DOHH2 (cell line): ENCODE measurements around the gene GFOD2.

Experiments used
- H3F3A ChIP-seq: fragments of 200-600 bp; sonication (generic), shearing (Covaris generic); 2 replicates; pipeline ENCODE4 v1.6.0; 2016; ENCODE audit warnings: antibody characterized with exemption, mild to moderate bottlenecking; ENCODE audit not compliant: control insufficient read depth, insufficient read depth
- H3K27ac ChIP-seq: fragments of 200-600 bp; sonication (generic); 2 replicates; pipeline ENCODE4 v1.5.1; 2014; ENCODE audit warnings: low read depth, mild to moderate bottlenecking, low read length, moderate library complexity
- H3K27me3 ChIP-seq: fragments of 200-600 bp; sonication (generic); 2 replicates; pipeline ENCODE4 v1.6.1; 2014; ENCODE audit warnings: mild to moderate bottlenecking, low read length, mixed read lengths; ENCODE audit not compliant: control insufficient read depth
- H3K36me3 ChIP-seq: fragments of 200-600 bp; sonication (generic); 2 replicates; pipeline ENCODE4 v1.6.1; 2014; ENCODE audit warnings: mild to moderate bottlenecking, low read length, moderate library complexity, mixed read lengths; ENCODE audit not compliant: control insufficient read depth
- H3K4me1 ChIP-seq: fragments of 200-600 bp; sonication (generic); 2 replicates; pipeline ENCODE4 v1.6.1; 2014; ENCODE audit warnings: mild to moderate bottlenecking, low read length, mixed read lengths; ENCODE audit not compliant: control insufficient read depth
- H3K4me2 ChIP-seq: fragments of 200-600 bp; sonication (generic); 2 replicates; pipeline ENCODE4 v1.6.0; 2014; ENCODE audit warnings: mild to moderate bottlenecking, low read length, moderate library complexity
- H3K4me3 ChIP-seq: fragments of 200-600 bp; sonication (generic); 2 replicates; pipeline ENCODE4 v1.5.1; 2014; ENCODE audit warnings: mild to moderate bottlenecking, low read length, mixed read lengths
- H3K79me2 ChIP-seq: fragments of 200-600 bp; sonication (generic); 2 replicates; pipeline ENCODE4 v1.6.1; 2014; ENCODE audit warnings: mild to moderate bottlenecking, low read length, mixed read lengths; ENCODE audit not compliant: control insufficient read depth
- H3K9me2 ChIP-seq: fragments of 200-600 bp; sonication (generic); replicated peaks from 2 replicates; pipeline ENCODE4 v1.6.1; 2014; ENCODE audit warnings: mild to moderate bottlenecking, low read length, mixed read lengths; ENCODE audit not compliant: control insufficient read depth
- H3K9me3 ChIP-seq: fragments of 200-600 bp; sonication (generic); 2 replicates; pipeline ENCODE4 v1.6.1; 2014; ENCODE audit warnings: antibody characterized with exemption, low read length, mixed read lengths; ENCODE audit not compliant: control insufficient read depth, insufficient read depth
- H4K20me1 ChIP-seq: fragments of 200-600 bp; sonication (generic); 2 replicates; pipeline ENCODE4 v1.6.0; 2014; ENCODE audit warnings: low read depth, mild to moderate bottlenecking, antibody characterized with exemption, low read length, moderate library complexity; ENCODE audit not compliant: control insufficient read depth, insufficient read depth
- CTCF ChIP-seq: fragments of 200-600 bp; sonication (generic); IDR thresholded peaks from one replicate; pipeline ENCODE4 v1.5.1; 2014; ENCODE audit warnings: antibody characterized with exemption, mild to moderate bottlenecking, low read depth, low read length; ENCODE audit not compliant: poor library complexity, severe bottlenecking
- EZH2phosphoT487 ChIP-seq: fragments of 200-600 bp; sonication (generic); IDR thresholded peaks from 2 replicates; pipeline ENCODE4 v1.6.1; 2017; ENCODE audit warnings: borderline replicate concordance, mild to moderate bottlenecking, antibody characterized with exemption, low read length, moderate library complexity, mixed read lengths

GFOD2 gene

DNA sequence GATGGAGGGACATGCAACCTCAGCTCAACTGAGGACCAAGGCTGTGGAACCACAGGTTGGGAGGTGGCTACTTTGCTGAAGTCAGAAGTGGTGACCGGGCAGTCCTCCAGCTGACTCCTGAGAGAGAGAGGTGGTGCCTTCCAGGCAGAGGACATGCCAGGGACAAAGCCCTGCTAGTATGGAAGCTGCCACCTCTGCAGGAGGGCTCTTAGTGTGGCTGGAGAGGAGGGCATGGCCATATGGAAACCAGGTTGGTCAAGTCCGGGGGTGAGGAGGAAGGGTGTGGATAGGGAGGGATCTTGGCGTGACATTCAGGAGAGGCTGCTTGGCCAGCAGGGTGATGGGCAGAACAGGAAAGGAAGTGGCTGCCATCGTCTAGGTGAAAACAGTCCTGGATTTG is 46.8 kb downstream of the GFOD2 start:
- no peak overlapping the region for H3K27ac ChIP-seq
- 0 out of 2 replicates have a peak, but pooled peaks cover 2% of the 10 kb centered on the region for H3F3A ChIP-seq
- no peak overlapping the region for H3K4me2 ChIP-seq

DNA sequence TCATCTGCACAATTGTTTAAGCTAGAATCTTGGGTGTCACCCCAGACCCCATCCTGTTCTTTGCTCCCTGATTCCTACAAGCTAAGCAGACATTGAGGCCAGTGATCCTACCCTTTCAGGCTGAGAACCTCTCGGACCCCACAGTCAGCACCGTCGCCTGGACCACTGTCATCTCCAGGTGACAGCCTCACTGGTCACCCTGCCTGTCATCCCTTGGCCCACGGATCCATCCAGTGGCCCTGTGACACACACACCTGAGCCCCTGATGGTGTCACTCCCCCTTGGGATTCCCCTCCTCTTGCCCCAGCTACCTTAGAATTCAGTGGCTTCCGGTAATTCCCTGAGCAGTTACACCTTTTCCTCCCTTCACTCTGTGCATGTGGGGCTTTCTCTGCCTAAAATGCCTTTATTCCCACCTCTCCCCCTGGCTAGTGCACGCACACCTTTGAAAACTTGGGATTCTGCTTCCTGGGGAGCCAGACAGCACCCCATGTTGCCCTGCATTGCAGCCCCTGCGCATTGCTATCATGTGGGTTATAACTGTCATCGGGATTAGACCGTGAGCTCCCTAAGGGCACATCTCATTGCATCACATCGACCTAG is 49.5 kb downstream of the GFOD2 start:
- Histone ChIP-seq H3K79me2 (no peaks in the 10 kb centered on the region), H3K36me3 (no peaks in the 10 kb centered on the region), H3K4me1 (peaks cover 46% of the 10 kb centered on the region), H3K4me2 (no peak overlapping the region), H3K9me2 (no peaks in the 10 kb centered on the region), H3K27ac (no peak overlapping the region), H4K20me1 (no peaks in the 10 kb centered on the region), H3K27me3 (no peaks in the 10 kb centered on the region), H3K4me3 (no peak overlapping the region), H3F3A (0 out of 2 replicates have a peak, but pooled peaks cover 2% of the 10 kb centered on the region), H3K9me3 (no peaks in the 10 kb centered on the region)
- no peak for TF ChIP-seq EZH2phosphoT487
- no peak for TF ChIP-seq CTCF

More for the DNA sequence above, 46.8 kb downstream of the GFOD2 start:
- Histone ChIP-seq H3K4me3 (no peak overlapping the region), H4K20me1 (no peaks in the 10 kb centered on the region), H3K9me2 (no peaks in the 10 kb centered on the region), H3K36me3 (no peaks in the 10 kb centered on the region), H3K9me3 (no peaks in the 10 kb centered on the region), H3K27me3 (no peaks in the 10 kb centered on the region), H3K4me1 (peaks cover 32% of the 10 kb centered on the region), H3K79me2 (no peaks in the 10 kb centered on the region)
- no peak for TF ChIP-seq EZH2phosphoT487
- no peak for TF ChIP-seq CTCF

- H3K4me1 ChIP-seq, result peaks cover 43% of the 10 kb centered on the region
- no peak overlapping the region for H3K4me3 ChIP-seq
- 0 out of 2 replicates have a peak, but pooled peaks cover 2% of the 10 kb centered on the region for H3F3A ChIP-seq
- peak overlapping the region; percentile 99 for H3K4me2 ChIP-seq
- no peaks in the 10 kb centered on the region for H3K79me2 ChIP-seq
- peak overlapping the region; percentile 17; the same call in 1 of the 2 replicates for H3K27ac ChIP-seq
- H3K36me3 ChIP-seq, result no peaks in the 10 kb centered on the region
- H3K27me3 ChIP-seq, result no peaks in the 10 kb centered on the region
- H3K9me3 ChIP-seq, result no peaks in the 10 kb centered on the region
- no peak for TF ChIP-seq EZH2phosphoT487
- no peak for TF ChIP-seq CTCF
- H4K20me1 ChIP-seq, result no peaks in the 10 kb centered on the region
- H3K9me2 ChIP-seq, result no peaks in the 10 kb centered on the region
Measured at GRCh38 chr16:67668495-67669157, 50.5 kb downstream of the GFOD2 start.
